Measurements from ENCODE around the gene MARS2.
"Not testable (repeated sequence)": the region's sequence is repeated elsewhere in the genome, so short reads cannot be mapped to it uniquely, and the experiment has no call there.

Gene MARS2

GRCh38 chr2:197707316-197708213 lies 2.4 kb downstream of the MARS2 start:
- H3K9ac ChIP-seq = peak overlapping the region; percentile 76; the same call in 1 of the 2 replicates
- H3K36me3 ChIP-seq (ENCODE audit: insufficient read depth) = no peaks in the 10 kb centered on the region
- no peaks in the 10 kb centered on the region for H3K27me3 ChIP-seq (ENCODE audit: insufficient read depth, low read depth)
- peaks cover 31% of the 10 kb centered on the region for H4K20me1 ChIP-seq (ENCODE audit: insufficient read depth)
- peaks cover 51% of the 10 kb centered on the region for H3K79me2 ChIP-seq (ENCODE audit: insufficient read depth, low read depth)
- H3K4me3 ChIP-seq (IDR thresholded peaks at IDR 0.05; ENCODE audit: insufficient read depth, low read depth, low read length) = peak overlapping the region; percentile 81
- no peak overlapping the region for H2AFZ ChIP-seq (ENCODE audit: low read depth)
- H3K27ac ChIP-seq = no peak overlapping the region
- H3K4me2 ChIP-seq = peak overlapping the region; percentile 40
- H3K4me1 ChIP-seq (ENCODE audit: low read depth, poor library complexity, severe bottlenecking) = peaks cover 40% of the 10 kb centered on the region
- peak; percentile 72 for TF ChIP-seq CTCF (conservative IDR thresholded peaks at IDR 0.05; ENCODE audit: low read depth, low read length)

DNA sequence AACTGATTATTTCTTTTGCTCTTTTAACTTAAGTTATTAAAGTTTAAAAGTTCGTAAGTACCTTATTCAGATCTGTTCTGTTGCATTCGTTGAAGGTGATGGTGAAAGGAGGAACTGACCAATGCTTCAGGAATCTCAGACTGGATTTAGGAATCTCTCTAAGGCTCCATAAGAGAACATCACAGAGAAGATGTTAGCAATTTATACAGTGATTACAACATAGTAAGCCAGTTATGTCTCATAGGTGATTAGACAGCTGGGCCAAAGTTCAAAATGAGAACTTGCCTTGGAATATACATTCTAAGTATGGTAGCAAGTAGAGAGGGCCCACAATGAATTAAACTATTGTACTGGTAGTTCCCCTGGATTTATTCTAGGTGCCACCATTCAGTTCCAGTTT lies 3.2 kb downstream of the MARS2 start:
- H3K79me2 ChIP-seq (ENCODE audit: insufficient read depth, low read depth) = peaks cover 51% of the 10 kb centered on the region
- no peak overlapping the region for H3K9ac ChIP-seq
- no peaks in the 10 kb centered on the region for H3K27me3 ChIP-seq (ENCODE audit: insufficient read depth, low read depth)
- H3K27ac ChIP-seq = no peak overlapping the region
- no peak overlapping the region for H2AFZ ChIP-seq (ENCODE audit: low read depth)
- H3K4me3 ChIP-seq (IDR thresholded peaks at IDR 0.05; ENCODE audit: insufficient read depth, low read depth, low read length) = no peak overlapping the region
- no peak for TF ChIP-seq CTCF (conservative IDR thresholded peaks at IDR 0.05; ENCODE audit: low read depth, low read length)
- H3K36me3 ChIP-seq (ENCODE audit: insufficient read depth) = no peaks in the 10 kb centered on the region
- peak overlapping the region; percentile 40 for H3K4me2 ChIP-seq
- H3K4me1 ChIP-seq (ENCODE audit: low read depth, poor library complexity, severe bottlenecking) = peaks cover 40% of the 10 kb centered on the region
- peaks cover 31% of the 10 kb centered on the region for H4K20me1 ChIP-seq (ENCODE audit: insufficient read depth)

DNA sequence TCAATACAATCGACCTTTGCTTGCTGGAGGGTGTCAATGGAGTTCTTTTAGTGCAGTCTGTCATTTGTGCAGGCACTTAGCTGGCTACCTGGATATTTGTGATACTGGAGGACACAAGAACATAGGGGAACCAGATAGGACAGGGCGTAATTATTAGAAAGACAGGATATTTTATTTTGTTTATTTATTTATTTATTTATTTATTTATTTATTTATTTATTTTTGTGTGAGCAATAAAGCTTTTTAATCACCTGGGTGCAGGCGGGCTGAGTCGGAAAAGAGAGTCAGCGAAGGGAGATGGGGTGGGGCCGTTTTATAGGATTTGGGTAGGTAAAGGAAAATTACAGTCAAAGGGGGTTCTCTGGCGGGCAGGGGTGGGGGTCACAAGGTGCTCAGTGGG lies 4.0 kb downstream of the MARS2 start:
- H3K36me3 ChIP-seq (ENCODE audit: insufficient read depth); H3K27me3 ChIP-seq (ENCODE audit: insufficient read depth, low read depth); H3K4me3 ChIP-seq (IDR thresholded peaks at IDR 0.05; ENCODE audit: insufficient read depth, low read depth, low read length); H3K9ac ChIP-seq; H2AFZ ChIP-seq (ENCODE audit: low read depth); H3K27ac ChIP-seq: not testable (repeated sequence)
- Histone ChIP-seq H4K20me1 (ENCODE audit: insufficient read depth) (peaks cover 31% of the 10 kb centered on the region), H3K4me2 (peak overlapping the region; percentile 40; the same call in 1 of the 2 replicates), H3K4me1 (ENCODE audit: low read depth, poor library complexity, severe bottlenecking) (peaks cover 35% of the 10 kb centered on the region), H3K79me2 (ENCODE audit: insufficient read depth, low read depth) (peaks cover 51% of the 10 kb centered on the region)

GRCh38 chr2:197710424-197711042 lies 5.4 kb downstream of the MARS2 start:
- no peaks in the 10 kb centered on the region for H3K27me3 ChIP-seq (ENCODE audit: insufficient read depth, low read depth)
- no peak overlapping the region for H3K9ac ChIP-seq
- no peaks in the 10 kb centered on the region for H3K36me3 ChIP-seq (ENCODE audit: insufficient read depth)
- no peak overlapping the region for H3K4me3 ChIP-seq (IDR thresholded peaks at IDR 0.05; ENCODE audit: insufficient read depth, low read depth, low read length)
- peak overlapping the region; percentile 41 for H3K4me2 ChIP-seq
- peaks cover 48% of the 10 kb centered on the region for H3K79me2 ChIP-seq (ENCODE audit: insufficient read depth, low read depth)
- H3K4me1 ChIP-seq (ENCODE audit: low read depth, poor library complexity, severe bottlenecking) = peaks cover 28% of the 10 kb centered on the region
- H3K27ac ChIP-seq = no peak overlapping the region
- peaks cover 31% of the 10 kb centered on the region for H4K20me1 ChIP-seq (ENCODE audit: insufficient read depth)
- TF ChIP-seq CTCF (conservative IDR thresholded peaks at IDR 0.05; ENCODE audit: low read depth, low read length) = no peak
- H2AFZ ChIP-seq (ENCODE audit: low read depth) = no peak overlapping the region

Measured in KMS-11 (cell line).